ENCODE measurements around the gene CXCL12. TPM values are rescaled to one million over a fixed set of nuclear protein-coding genes. Genes with fewer than 3 reads are reported as not detected.

CXCL12 gene
- polyA plus RNA-seq, 1 of the 3 experiments (the other 2 are of a cell fraction) = 4.7 TPM

GRCh38 chr10:44333511-44333910, 51.4 kb downstream of the CXCL12 start:
- Histone ChIP-seq H3K9ac (no peak overlapping the region), H3K9me2 (no peaks in the 10 kb centered on the region), H3K4me2 (no peak overlapping the region), H3K79me2 (ENCODE audit: insufficient read depth) (no peaks in the 10 kb centered on the region), H3K27ac (ENCODE audit: low read depth in 2 of 2, low read length in 1 of 2) (no peak overlapping the region), H2AFZ (ENCODE audit: low read depth) (no peak overlapping the region), H3K4me3 (ENCODE audit: low read depth in 2 of 2, low read length in 1 of 2) (no peak overlapping the region), H3F3A (replicated peaks; ENCODE audit: insufficient read depth) (no peaks in the 10 kb centered on the region), H3K4me1 (ENCODE audit: control insufficient read depth in 1 of 2, insufficient read depth in 2 of 2, low read depth in 1 of 2, low read length in 1 of 2) (no peaks in the 10 kb centered on the region; a peak in 1 of 4 replicates), H4K20me1 (ENCODE audit: insufficient read depth) (no peaks in the 10 kb centered on the region), H3K9me3 (no peaks in the 10 kb centered on the region), H3K27me3 (ENCODE audit: insufficient read depth) (no peaks in the 10 kb centered on the region), H3K36me3 (replicated peaks in 1 of 2; ENCODE audit: control insufficient read depth in 1 of 2, insufficient read depth in 2 of 2, low read length in 1 of 2) (no peaks in the 10 kb centered on the region)
- WGBS (ENCODE audit: low lambda C conversion rate) = 62% methylated on average over 10 of the region's 10 CpGs
- POLR2A ChIA-PET = no interaction called here
- TF ChIP-seq CHD2 (IDR thresholded peaks at IDR 0.05; ENCODE audit: low read length, partially characterized antibody) = no peak
- TF ChIP-seq FOXM1 (IDR thresholded peaks at IDR 0.05; ENCODE audit: low read depth) = no peak
- TF ChIP-seq EP300 (IDR thresholded peaks at IDR 0.05; ENCODE audit: borderline replicate concordance in 1 of 2, low read depth in 1 of 2, low read length in 1 of 2) = no peak
- TF ChIP-seq TAF1 (IDR thresholded peaks at IDR 0.05; ENCODE audit: borderline replicate concordance, low read depth, low read length) = no peak
- TF ChIP-seq FOXJ3 (CRISPR knock-in tag; IDR thresholded peaks at IDR 0.05) = no peak
- TF ChIP-seq, protein P1, sequence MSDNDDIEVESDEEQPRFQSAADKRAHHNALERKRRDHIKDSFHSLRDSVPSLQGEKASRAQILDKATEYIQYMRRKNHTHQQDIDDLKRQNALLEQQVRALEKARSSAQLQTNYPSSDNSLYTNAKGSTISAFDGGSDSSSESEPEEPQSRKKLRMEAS (IDR thresholded peaks at IDR 0.05; ENCODE audit: low read depth) = no peak
- TF ChIP-seq EZH2phosphoT487 (IDR thresholded peaks at IDR 0.05; ENCODE audit: borderline replicate concordance, low read depth) = no peak
- no peak for TF ChIP-seq RCOR1 (IDR thresholded peaks at IDR 0.05; ENCODE audit: low read length)
- TF ChIP-seq MEF2A (IDR thresholded peaks at IDR 0.05; ENCODE audit: borderline replicate concordance, low read depth) = no peak
- TF ChIP-seq SIN3A (IDR thresholded peaks at IDR 0.05; ENCODE audit: borderline replicate concordance, low read depth, low read length) = no peak
- TF ChIP-seq PBX3 (IDR thresholded peaks at IDR 0.05) = no peak
- no peak for TF ChIP-seq IRF3 (IDR thresholded peaks at IDR 0.05; ENCODE audit: low read depth, low read length)
- TF ChIP-seq TCF12 (IDR thresholded peaks at IDR 0.05) = no peak
- CTCF ChIA-PET = no interaction called here
- DNase-seq = no peak

GRCh38 chr10:44332465-44332864, 52.4 kb downstream of the CXCL12 start:
- H3K9me2 ChIP-seq = no peaks in the 10 kb centered on the region

More at GRCh38 chr10:44332465-44332864, 52.4 kb downstream of the CXCL12 start:
- no peak overlapping the region for H2AFZ ChIP-seq (ENCODE audit: low read depth)
- POLR2A ChIA-PET = no interaction called here
- CTCF ChIA-PET = no interaction called here
- no peaks in the 10 kb centered on the region for H3K36me3 ChIP-seq (replicated peaks in 1 of 2; ENCODE audit: control insufficient read depth in 1 of 2, insufficient read depth in 2 of 2, low read length in 1 of 2)
- TF ChIP-seq NRF1 (IDR thresholded peaks at IDR 0.05; ENCODE audit: low read depth, low read length) = no peak
- TF ChIP-seq YY1 (IDR thresholded peaks at IDR 0.05; ENCODE audit: low read depth) = no peak
- no peak for TF ChIP-seq FOXM1 (IDR thresholded peaks at IDR 0.05; ENCODE audit: low read depth)
- TF ChIP-seq NFIC (IDR thresholded peaks at IDR 0.05; ENCODE audit: borderline replicate concordance) = no peak
- TF ChIP-seq RFX5 (IDR thresholded peaks at IDR 0.05; ENCODE audit: low read length) = no peak
- TF ChIP-seq RAD21 (IDR thresholded peaks at IDR 0.05; ENCODE audit: low read length) = no peak
- TF ChIP-seq, protein P2, sequence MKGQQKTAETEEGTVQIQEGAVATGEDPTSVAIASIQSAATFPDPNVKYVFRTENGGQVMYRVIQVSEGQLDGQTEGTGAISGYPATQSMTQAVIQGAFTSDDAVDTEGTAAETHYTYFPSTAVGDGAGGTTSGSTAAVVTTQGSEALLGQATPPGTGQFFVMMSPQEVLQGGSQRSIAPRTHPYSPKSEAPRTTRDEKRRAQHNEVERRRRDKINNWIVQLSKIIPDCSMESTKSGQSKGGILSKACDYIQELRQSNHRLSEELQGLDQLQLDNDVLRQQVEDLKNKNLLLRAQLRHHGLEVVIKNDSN (IDR thresholded peaks at IDR 0.05; ENCODE audit: borderline replicate concordance, low read depth) = no peak
- H3K79me2 ChIP-seq (ENCODE audit: insufficient read depth) = no peaks in the 10 kb centered on the region
- no peaks in the 10 kb centered on the region for H3K9me3 ChIP-seq
- DNase-seq = no peak
- H3K27me3 ChIP-seq (ENCODE audit: insufficient read depth) = no peaks in the 10 kb centered on the region
- H3K4me3 ChIP-seq (ENCODE audit: low read depth in 2 of 2, low read length in 1 of 2) = no peak overlapping the region
- no peak overlapping the region for H3K9ac ChIP-seq
- H3K27ac ChIP-seq (ENCODE audit: low read depth in 2 of 2, low read length in 1 of 2) = no peak overlapping the region
- H3F3A ChIP-seq (replicated peaks; ENCODE audit: insufficient read depth) = no peaks in the 10 kb centered on the region
- H3K4me2 ChIP-seq = no peak overlapping the region
- H4K20me1 ChIP-seq (ENCODE audit: insufficient read depth) = no peaks in the 10 kb centered on the region
- no peaks in the 10 kb centered on the region; a peak in 1 of 4 replicates for H3K4me1 ChIP-seq (ENCODE audit: control insufficient read depth in 1 of 2, insufficient read depth in 2 of 2, low read depth in 1 of 2, low read length in 1 of 2)
- WGBS (ENCODE audit: low lambda C conversion rate) = 9% methylated on average over 7 of the region's 7 CpGs
